ENCODE data around the gene HIRA. TPM values are rescaled to one million over a fixed set of nuclear protein-coding genes. Genes with fewer than 3 reads are reported as not detected.

HIRA gene
- total RNA-seq, 1 experiment from 2014 or later, result 50.6 TPM

- CTCF ChIA-PET, result no interaction called here
- TF ChIP-seq EZH2 (IDR thresholded peaks at IDR 0.05; ENCODE audit: borderline replicate concordance, low read depth, low read length, poor library complexity, severe bottlenecking) (no peak), CTCF (conservative IDR thresholded peaks at IDR 0.05; ENCODE audit: low read depth, low read length) (no peak)
- no peak for DNase-seq (ENCODE audit: low spot score)
- intact Hi-C loops (cut with micrococcal nuclease; ENCODE audit: unreplicated experiment), result no loop called here
- POLR2A ChIA-PET (ENCODE audit: low non-redundant PET), result no interaction called here
- Histone ChIP-seq H3K4me1 (ENCODE audit: insufficient read depth, low read length, poor library complexity, severe bottlenecking) (no peaks in the 10 kb centered on the region), H3K36me3 (ENCODE audit: insufficient read depth, low read length, poor library complexity, severe bottlenecking) (peaks cover 89% of the 10 kb centered on the region), H3K9me3 (ENCODE audit: low read depth, low read length, poor library complexity, severe bottlenecking) (no peaks in the 10 kb centered on the region), H3K27me3 (replicated peaks; ENCODE audit: insufficient read depth, low read depth, low read length, poor library complexity) (no peaks in the 10 kb centered on the region), H3K27ac (ENCODE audit: low read depth, low read length, poor library complexity, severe bottlenecking) (no peak overlapping the region), H3K4me3 (ENCODE audit: low read depth, low read length, poor library complexity, severe bottlenecking) (no peak overlapping the region)
- no TSS peak for BruUV-seq (replicated peaks)
Measured at GRCh38 chr22:19469421-19469820, 37.9 kb upstream of the HIRA start.

- no peaks in the 10 kb centered on the region for H3K4me1 ChIP-seq (ENCODE audit: insufficient read depth, low read length, poor library complexity, severe bottlenecking)
- no TSS peak for BruUV-seq (replicated peaks)
- no peak overlapping the region for H3K27ac ChIP-seq (ENCODE audit: low read depth, low read length, poor library complexity, severe bottlenecking)
- TF ChIP-seq CTCF (conservative IDR thresholded peaks at IDR 0.05; ENCODE audit: low read depth, low read length), result no peak
- no peak for TF ChIP-seq EZH2 (IDR thresholded peaks at IDR 0.05; ENCODE audit: borderline replicate concordance, low read depth, low read length, poor library complexity, severe bottlenecking)
- CTCF ChIA-PET, result no interaction called here
- no peak overlapping the region for H3K4me3 ChIP-seq (ENCODE audit: low read depth, low read length, poor library complexity, severe bottlenecking)
- POLR2A ChIA-PET (ENCODE audit: low non-redundant PET), result no interaction called here
- DNase-seq (ENCODE audit: low spot score), result no peak
- intact Hi-C loops (cut with micrococcal nuclease; ENCODE audit: unreplicated experiment), result no loop called here
- no peaks in the 10 kb centered on the region for H3K27me3 ChIP-seq (replicated peaks; ENCODE audit: insufficient read depth, low read depth, low read length, poor library complexity)
- no peaks in the 10 kb centered on the region for H3K9me3 ChIP-seq (ENCODE audit: low read depth, low read length, poor library complexity, severe bottlenecking)
- peaks cover 85% of the 10 kb centered on the region for H3K36me3 ChIP-seq (ENCODE audit: insufficient read depth, low read length, poor library complexity, severe bottlenecking)
Measured at GRCh38 chr22:19467912-19468311, 36.4 kb upstream of the HIRA start.

GRCh38 chr22:19466848-19467752 lies 35.6 kb upstream of the HIRA start:
- Histone ChIP-seq H3K36me3 (ENCODE audit: insufficient read depth, low read length, poor library complexity, severe bottlenecking) (peaks cover 82% of the 10 kb centered on the region), H3K4me1 (ENCODE audit: insufficient read depth, low read length, poor library complexity, severe bottlenecking) (no peaks in the 10 kb centered on the region), H3K9me3 (ENCODE audit: low read depth, low read length, poor library complexity, severe bottlenecking) (no peaks in the 10 kb centered on the region), H3K27me3 (replicated peaks; ENCODE audit: insufficient read depth, low read depth, low read length, poor library complexity) (no peaks in the 10 kb centered on the region), H3K27ac (ENCODE audit: low read depth, low read length, poor library complexity, severe bottlenecking) (no peak overlapping the region), H3K4me3 (ENCODE audit: low read depth, low read length, poor library complexity, severe bottlenecking) (no peak overlapping the region)
- DNase-seq (ENCODE audit: low spot score), result no peak
- no TSS peak for BruUV-seq (replicated peaks)
- TF ChIP-seq EZH2 (IDR thresholded peaks at IDR 0.05; ENCODE audit: borderline replicate concordance, low read depth, low read length, poor library complexity, severe bottlenecking), result no peak
- POLR2A ChIA-PET (ENCODE audit: low non-redundant PET), result no interaction called here
- intact Hi-C loops (cut with micrococcal nuclease; ENCODE audit: unreplicated experiment), result no loop called here
- CTCF ChIA-PET, result no interaction called here
